Activated T-helper 9 cell treated with anti-CD3 and anti-CD28 coated beads, Interleukin-2, amount 50 U/mL, for 16 hours (primary cell): ENCODE results near the gene DCC.
"Not testable (repeated sequence)": the region's sequence is repeated elsewhere in the genome, so short reads cannot be mapped to it uniquely, and the experiment has no call there.

Experiments used
- DNase-seq: peaks from one replicate; pipeline ENCODE4 v3.0.0-alpha.2; 2020; ENCODE audit warnings: low read depth

The DCC gene

DNA sequence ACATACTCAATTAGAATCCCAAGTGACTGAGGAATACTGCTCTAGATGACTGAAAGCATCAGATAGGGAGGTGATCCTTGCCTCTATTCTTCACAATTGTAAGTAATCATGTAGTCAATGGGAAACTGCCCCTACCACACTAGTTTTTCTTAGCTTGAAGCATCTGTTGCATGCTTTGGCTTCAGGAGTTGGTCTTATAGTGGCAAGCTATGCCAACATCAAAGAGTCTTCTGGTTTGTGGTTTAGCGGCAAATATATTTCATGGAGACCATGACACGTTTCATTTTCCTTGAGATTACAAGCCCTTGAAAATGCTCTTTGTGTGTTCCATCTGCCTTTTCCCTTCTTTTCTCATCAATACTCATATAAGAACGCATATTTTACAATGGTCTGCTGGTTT lies 12.9 kb downstream of the DCC start:
- no peak for DNase-seq

DNA sequence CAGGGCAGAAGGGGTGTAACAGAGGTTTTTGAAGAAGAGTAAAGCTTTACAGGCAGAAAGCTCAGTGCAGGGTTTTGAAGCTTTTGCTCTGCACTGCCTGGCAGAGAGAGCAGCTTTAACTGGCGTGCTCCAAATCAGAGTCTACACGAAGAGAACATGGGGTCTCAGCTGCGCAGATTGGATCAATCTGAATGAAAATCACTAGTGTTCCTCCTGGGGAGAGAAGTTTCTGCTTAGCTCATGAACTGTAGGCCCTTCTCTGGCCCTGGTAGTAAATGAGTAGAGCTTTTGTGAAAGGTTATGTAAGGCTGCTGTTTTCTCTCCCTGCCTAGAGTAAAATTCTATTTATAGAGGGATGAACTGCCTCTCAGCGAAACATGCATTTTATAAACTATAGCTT lies 13.6 kb downstream of the DCC start:
- no peak for DNase-seq

DNA sequence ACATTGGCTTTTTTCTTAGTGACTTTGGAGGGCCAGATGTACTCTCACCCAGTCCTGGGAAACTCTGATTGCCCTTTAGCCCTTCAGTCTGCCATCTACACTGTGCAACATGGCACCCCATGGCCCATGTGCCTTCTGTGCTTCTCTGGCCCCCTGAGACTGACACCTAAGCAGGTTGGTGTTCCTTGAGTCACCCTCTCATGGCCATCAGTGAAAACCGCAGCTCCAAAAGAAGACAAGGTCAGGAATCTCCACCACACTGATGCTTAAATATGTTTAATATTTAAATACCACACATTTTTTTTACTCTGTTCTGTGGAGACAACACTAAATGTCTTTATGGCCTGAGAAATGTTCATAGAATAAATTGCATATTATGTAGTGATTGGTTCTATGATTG lies 23.9 kb downstream of the DCC start:
- DNase-seq: no peak

DNA sequence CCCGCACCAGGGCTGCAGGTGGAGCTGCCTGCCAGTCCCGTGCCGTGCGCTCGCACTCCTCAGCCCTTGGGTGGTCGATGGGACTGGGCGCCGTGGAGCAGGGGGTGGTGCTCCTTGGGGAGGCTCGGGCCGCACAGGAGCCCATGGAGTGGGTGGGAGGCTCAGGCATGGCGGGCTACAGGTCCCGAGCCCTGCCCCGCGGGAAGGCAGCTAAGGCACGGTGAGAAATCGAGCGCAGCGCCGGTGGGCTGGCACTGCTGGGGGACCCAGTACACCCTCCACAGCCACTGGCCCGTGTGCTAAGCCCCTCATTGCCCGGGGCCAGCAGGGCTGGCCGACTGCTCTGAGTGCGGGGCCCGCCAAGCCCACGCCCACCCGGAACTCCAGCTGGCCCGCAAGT lies 26.9 kb downstream of the DCC start:
- DNase-seq: not testable (repeated sequence)

GRCh38 chr18:52367953-52368742 lies 28.2 kb downstream of the DCC start:
- DNase-seq: no peak

DNA sequence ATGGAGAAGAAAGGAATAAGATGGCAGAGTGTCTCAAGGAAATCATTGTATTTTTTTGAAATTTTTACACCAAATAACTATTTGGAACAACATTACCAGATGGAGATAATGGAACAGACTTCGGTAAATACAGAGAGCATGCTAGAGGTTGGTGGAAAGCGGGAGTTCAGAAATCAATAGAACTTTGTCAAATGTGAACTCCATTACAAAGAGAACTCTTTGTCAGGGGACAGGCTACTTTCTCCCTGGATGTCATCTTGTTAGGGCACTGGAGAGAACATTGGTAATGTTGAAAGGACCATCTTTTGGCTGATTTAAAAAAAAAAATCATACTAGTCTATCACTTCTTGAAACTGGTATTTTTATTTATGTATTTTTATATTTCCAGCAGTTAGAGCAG lies 30.8 kb downstream of the DCC start:
- DNase-seq: no peak

- no peak for DNase-seq
These were observed 36.1 kb downstream of the DCC start for GRCh38 chr18:52376104-52376503.

- no peak for DNase-seq
These were observed 37.1 kb downstream of the DCC start for GRCh38 chr18:52377094-52377493.

GRCh38 chr18:52386306-52386705 lies 46.3 kb downstream of the DCC start:
- no peak for DNase-seq

DNA sequence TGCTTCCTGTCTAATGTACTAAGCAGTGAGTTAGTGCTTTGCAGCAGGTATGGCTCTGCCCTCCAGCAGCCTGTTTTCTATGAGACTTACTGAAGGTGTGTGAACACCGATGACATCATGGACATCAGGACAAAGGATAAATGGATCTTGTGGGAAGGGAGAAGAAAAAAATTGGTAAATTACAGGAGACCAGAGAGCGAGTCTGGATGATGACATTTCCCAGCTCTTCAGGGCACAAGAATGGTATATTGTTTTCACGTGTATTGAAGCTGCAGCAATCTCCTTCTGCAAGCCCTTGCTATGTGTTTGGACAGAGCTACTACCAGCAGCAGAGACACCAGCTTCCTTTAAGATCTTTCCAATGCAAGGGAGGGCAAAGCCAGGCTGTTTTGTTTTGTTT lies 47.2 kb downstream of the DCC start:
- no peak for DNase-seq

DNA sequence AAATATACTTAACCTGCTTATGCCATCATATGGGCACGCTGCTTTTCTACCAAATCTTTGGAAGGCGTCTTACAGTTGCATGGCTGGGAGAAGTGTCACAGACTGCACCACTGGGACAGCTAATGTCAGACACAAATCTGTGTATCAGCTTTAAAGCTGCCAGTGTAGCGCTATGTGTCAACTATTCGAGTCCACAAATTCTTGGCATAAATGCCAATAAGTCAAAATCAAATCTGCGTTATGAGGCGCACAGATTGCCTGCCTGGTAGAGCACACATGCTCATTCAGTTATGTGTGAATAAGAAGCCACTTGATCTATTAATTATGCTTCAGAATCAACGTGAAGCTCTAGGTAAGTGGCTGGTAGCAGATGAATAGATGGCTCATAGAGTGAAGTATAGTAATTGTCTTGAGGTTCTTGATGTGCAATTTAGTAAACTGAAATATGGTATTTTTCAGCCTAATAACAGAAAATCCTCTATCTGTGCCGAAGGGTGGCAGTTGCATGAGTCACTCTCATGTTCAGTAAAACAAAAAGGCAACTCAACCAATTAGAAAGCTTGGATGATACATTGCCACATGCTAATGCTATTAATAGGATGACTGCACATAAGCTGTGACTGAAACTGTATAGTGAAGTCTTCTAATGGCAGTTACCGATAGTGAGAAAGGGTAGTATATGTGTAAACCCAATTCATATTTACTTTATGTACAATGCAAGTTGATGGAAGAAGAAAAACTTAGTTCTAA lies 52.0 kb downstream of the DCC start:
- DNase-seq: no peak

GRCh38 chr18:52394602-52395001 lies 54.6 kb downstream of the DCC start:
- no peak for DNase-seq

DNA sequence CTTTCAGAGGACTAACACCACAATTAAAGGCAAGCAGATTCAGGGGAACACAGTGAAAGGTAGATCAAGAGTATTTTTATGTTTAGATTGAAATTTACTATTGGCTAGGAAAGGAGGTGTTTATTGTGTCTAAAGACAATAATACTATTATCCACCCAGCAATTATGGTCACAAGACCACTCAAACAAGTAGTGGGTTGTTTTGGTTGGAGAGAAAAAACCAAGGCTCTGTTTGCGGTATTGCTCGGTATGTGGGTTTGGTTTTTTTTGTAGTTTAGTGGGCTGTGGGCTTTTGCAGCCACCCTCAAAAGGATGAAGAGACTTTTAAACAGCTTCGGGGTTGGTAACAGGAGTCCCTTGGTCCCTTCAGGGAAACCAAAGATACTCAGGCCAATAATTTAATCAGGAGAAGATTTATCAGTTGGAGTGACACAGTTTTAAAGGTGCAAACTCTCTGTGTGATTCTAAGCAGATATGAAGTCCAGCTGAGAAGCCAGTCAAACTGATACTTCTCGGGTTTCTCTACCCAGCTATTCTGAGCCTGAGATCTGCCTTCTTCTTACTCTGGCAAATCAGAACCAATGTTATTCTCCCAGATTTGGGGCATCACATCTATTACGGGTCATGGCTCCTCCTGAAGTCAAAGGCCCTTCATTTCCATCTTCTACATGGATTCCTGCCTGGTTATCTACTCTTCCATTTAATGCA lies 55.3 kb downstream of the DCC start:
- DNase-seq: no peak

DNA sequence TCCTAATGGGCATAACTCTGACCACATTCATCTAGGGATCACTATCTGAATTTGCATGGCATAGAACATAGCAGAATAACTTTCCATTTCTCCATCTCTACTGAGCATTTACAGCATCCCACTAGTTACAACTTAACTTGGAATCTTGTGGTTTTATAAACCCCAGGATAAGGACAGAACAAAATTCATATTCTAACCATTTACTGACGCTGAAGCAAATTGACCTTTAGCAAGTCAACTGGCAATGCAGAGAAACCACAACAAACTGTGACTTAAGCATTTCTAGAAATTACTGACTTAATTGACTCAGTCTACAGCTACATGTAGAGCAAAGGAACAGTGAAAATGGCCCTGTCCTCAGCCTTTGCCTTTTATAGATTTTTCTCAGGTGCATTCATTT lies 61.2 kb downstream of the DCC start:
- no peak for DNase-seq

DNA sequence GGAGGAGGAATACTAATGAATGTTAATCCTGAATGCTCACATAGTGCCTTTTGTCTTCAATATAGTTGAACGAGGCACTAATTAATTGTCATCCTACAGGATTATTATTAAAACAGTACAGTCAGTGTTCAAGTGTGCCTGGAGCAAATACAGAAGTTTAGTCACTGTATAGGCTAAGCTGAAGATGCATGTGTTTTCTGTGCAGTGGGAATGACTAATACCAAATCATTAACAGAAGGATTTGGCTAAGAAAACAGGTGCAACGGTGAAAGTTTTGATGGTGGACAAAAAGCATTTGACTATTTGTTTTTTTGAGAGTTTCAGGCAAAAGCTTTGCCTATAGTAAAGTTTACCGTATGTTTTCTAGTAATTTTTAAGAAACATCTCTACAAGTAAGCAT lies 62.8 kb downstream of the DCC start:
- no peak for DNase-seq

DNA sequence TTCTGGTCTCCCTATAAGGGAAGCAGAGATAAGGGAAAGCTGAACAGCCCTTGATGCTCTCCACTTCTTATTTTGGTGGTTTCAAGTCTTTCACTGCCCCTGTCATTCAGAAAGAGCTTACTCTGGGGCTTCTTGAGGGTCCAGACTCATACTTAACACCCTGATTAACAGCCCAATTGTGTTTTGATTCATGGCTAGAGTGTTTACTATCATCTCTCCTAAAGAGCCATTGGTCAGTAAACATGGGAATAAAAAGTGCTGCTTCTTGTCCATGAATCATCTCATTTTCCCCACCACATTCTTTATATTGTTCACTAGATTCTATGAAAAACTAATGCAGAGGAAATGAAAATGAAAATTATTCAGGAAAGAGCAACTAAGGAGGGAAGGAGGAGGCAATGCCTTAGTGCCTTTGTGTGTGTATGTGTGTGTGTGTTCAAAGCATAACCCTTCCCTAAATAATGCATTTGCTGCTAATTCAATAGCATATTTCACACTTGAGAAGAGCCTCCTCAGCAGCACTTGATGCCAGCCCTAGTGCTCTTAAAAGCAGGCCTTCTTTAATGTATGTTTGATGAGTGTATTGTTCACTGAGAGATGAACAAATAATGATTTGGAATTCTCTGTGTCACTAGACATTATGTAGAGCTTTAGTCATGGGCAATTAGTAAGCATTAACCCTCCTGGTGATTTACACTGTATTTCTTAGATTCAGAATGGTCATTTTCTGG lies 63.5 kb downstream of the DCC start:
- no peak for DNase-seq

DNA sequence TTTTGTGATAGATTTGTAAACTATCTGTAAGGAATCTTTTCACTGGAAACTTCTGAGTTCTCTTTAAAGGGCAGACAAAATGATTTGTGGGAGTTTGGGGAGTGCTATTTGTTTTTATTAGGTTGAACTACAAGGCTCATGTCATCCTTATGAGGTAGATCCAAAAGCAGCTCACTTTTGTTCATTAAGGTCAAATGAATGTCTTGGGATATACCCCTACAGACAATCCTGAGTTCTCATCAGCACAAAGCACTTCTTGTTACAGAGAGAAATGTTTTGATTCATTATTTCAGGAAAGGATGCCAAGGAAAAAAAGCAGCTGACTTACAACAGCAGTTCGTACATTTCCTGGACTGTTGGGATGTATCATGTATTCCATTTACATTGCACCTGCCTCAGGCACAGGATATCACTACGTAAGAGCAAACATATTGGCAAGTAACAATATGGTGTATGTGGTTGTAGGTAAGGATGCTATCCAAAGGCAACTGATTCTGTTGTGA lies 68.9 kb downstream of the DCC start:
- DNase-seq: no peak

GRCh38 chr18:52409727-52410126 lies 69.7 kb downstream of the DCC start:
- no peak for DNase-seq

- DNase-seq: no peak
These were observed 75.1 kb downstream of the DCC start for GRCh38 chr18:52415131-52415530.

GRCh38 chr18:52422985-52423601 lies 83.1 kb downstream of the DCC start:
- no peak for DNase-seq

DNA sequence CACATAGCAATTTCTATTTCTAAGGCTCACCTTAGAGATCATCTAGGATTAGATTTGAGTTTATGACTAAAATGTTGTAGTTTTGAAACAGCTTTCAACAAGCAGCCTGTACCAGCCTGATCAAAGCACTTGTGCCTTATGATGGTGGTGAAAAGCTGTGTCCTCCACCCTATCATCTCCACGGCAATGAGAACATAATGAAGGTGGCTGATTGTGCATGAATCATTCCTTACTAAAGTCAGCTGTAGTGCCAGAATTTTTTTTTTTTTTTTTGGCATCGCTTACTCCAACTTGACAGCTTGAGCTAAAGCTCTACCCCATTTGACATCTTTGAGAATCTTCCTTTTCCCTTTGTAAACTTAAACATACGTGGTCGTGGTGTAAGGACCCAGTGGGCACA lies 86.0 kb downstream of the DCC start:
- DNase-seq: no peak

- DNase-seq: no peak
These were observed 86.5 kb downstream of the DCC start for GRCh38 chr18:52426462-52426861.
